Neural cell (in vitro differentiated cells): ENCODE measurements around the gene C4A.
"Not testable (repeated sequence)": the region's sequence is repeated elsewhere in the genome, so short reads cannot be mapped to it uniquely, and the experiment has no call there.

Experiments
- CTCF ChIP-seq: fragments of 450-650 bp; IDR thresholded peaks from 2 replicates; pipeline ENCODE4 v1.5.1; 2014; ENCODE audit warnings: antibody characterized with exemption, mild to moderate bottlenecking, moderate library complexity; ENCODE audit not compliant: poor library complexity, severe bottlenecking
- EP300 ChIP-seq: fragments of 450-650 bp; conservative IDR thresholded peaks from 2 replicates; pipeline ENCODE4 v1.6.1; 2014; ENCODE audit warnings: antibody characterized with exemption, mild to moderate bottlenecking, moderate library complexity; ENCODE audit not compliant: poor library complexity, severe bottlenecking
- EZH2 ChIP-seq: fragments of 200-600, 300-800 bp; shearing (Covaris generic), sonication (generic); IDR thresholded peaks from 2 replicates; pipeline ENCODE4 v1.6.1; 2014; ENCODE audit warnings: antibody characterized with exemption, low read length, borderline replicate concordance, mild to moderate bottlenecking; ENCODE audit not compliant: insufficient read depth, poor library complexity, severe bottlenecking
- RAD21 ChIP-seq: fragments of 450-650 bp; conservative IDR thresholded peaks from 2 replicates; pipeline ENCODE4 v1.6.1; 2014; ENCODE audit warnings: antibody characterized with exemption, mild to moderate bottlenecking, moderate library complexity
- TAF1 ChIP-seq: IDR thresholded peaks from 2 replicates; pipeline ENCODE4 v1.6.1; 2012; ENCODE audit warnings: low read depth

- TF ChIP-seq CTCF, EP300, RAD21, EZH2, TAF1: not testable (repeated sequence)
Measured at GRCh38 chr6:32029553-32029952, 47.7 kb downstream of the C4A start.
